ENCODE results near the gene MEGF6.

The MEGF6 gene

GRCh38 chr1:3511856-3512255, 99.5 kb downstream of the MEGF6 start:
- Histone ChIP-seq H3K9me3 (no peaks in the 10 kb centered on the region), H3K27ac (no peak overlapping the region)
- TF ChIP-seq Cebpa-rat (IDR thresholded peaks at IDR 0.05) = no peak

GRCh38 chr1:3511306-3511705, 100.0 kb downstream of the MEGF6 start:
- Histone ChIP-seq H3K4me3 (no peak overlapping the region), H4K20me1 (peaks cover 80% of the 10 kb centered on the region), H3K27ac (no peak overlapping the region), H3K36me3 (peaks cover 44% of the 10 kb centered on the region), H3K9me3 (no peaks in the 10 kb centered on the region), H3K4me1 (peaks cover 67% of the 10 kb centered on the region), H3K9ac (no peak overlapping the region), H3K27me3 (no peaks in the 10 kb centered on the region), H3K4me2 (peak overlapping the region; percentile 41; the same call in 1 of the 2 replicates)
- no peak for TF ChIP-seq Cebpa-rat (IDR thresholded peaks at IDR 0.05)

More at GRCh38 chr1:3511856-3512255, 99.5 kb downstream of the MEGF6 start:
- Histone ChIP-seq H3K4me3 (no peak overlapping the region), H4K20me1 (peaks cover 80% of the 10 kb centered on the region), H3K4me1 (peaks cover 72% of the 10 kb centered on the region), H3K27me3 (no peaks in the 10 kb centered on the region), H3K9ac (no peak overlapping the region), H3K36me3 (peaks cover 39% of the 10 kb centered on the region), H3K4me2 (no peak overlapping the region)

- Histone ChIP-seq H3K4me3 (no peak overlapping the region), H3K36me3 (peaks cover 44% of the 10 kb centered on the region), H4K20me1 (peaks cover 80% of the 10 kb centered on the region), H3K4me2 (peak overlapping the region; percentile 41), H3K9ac (no peak overlapping the region), H3K9me3 (no peaks in the 10 kb centered on the region), H3K27me3 (no peaks in the 10 kb centered on the region), H3K4me1 (peaks cover 63% of the 10 kb centered on the region), H3K27ac (no peak overlapping the region)
- TF ChIP-seq Cebpa-rat (IDR thresholded peaks at IDR 0.05) = no peak
Measured at GRCh38 chr1:3510956-3511250, 100.4 kb downstream of the MEGF6 start.

GRCh38 chr1:3510136-3510955, 101.0 kb downstream of the MEGF6 start:
- no peaks in the 10 kb centered on the region for H3K9me3 ChIP-seq
- H3K27me3 ChIP-seq = no peaks in the 10 kb centered on the region
- no peak overlapping the region for H3K27ac ChIP-seq
- H3K4me2 ChIP-seq = peak overlapping the region; percentile 41
- peaks cover 57% of the 10 kb centered on the region for H3K4me1 ChIP-seq
- no peak overlapping the region for H3K9ac ChIP-seq
- H4K20me1 ChIP-seq = peaks cover 80% of the 10 kb centered on the region
- TF ChIP-seq Cebpa-rat (IDR thresholded peaks at IDR 0.05) = no peak
- no peak overlapping the region for H3K4me3 ChIP-seq
- H3K36me3 ChIP-seq = peaks cover 44% of the 10 kb centered on the region

GRCh38 chr1:3509721-3510120, 101.6 kb downstream of the MEGF6 start:
- Histone ChIP-seq H3K4me1 (peaks cover 51% of the 10 kb centered on the region), H3K4me3 (no peak overlapping the region), H3K4me2 (0 out of 2 replicates have a peak overlapping the region, but pooled peaks have one; percentile 41), H3K9ac (no peak overlapping the region), H4K20me1 (peaks cover 80% of the 10 kb centered on the region), H3K36me3 (peaks cover 44% of the 10 kb centered on the region), H3K9me3 (no peaks in the 10 kb centered on the region), H3K27me3 (no peaks in the 10 kb centered on the region), H3K27ac (no peak overlapping the region)
- TF ChIP-seq Cebpa-rat (IDR thresholded peaks at IDR 0.05) = no peak

DNA sequence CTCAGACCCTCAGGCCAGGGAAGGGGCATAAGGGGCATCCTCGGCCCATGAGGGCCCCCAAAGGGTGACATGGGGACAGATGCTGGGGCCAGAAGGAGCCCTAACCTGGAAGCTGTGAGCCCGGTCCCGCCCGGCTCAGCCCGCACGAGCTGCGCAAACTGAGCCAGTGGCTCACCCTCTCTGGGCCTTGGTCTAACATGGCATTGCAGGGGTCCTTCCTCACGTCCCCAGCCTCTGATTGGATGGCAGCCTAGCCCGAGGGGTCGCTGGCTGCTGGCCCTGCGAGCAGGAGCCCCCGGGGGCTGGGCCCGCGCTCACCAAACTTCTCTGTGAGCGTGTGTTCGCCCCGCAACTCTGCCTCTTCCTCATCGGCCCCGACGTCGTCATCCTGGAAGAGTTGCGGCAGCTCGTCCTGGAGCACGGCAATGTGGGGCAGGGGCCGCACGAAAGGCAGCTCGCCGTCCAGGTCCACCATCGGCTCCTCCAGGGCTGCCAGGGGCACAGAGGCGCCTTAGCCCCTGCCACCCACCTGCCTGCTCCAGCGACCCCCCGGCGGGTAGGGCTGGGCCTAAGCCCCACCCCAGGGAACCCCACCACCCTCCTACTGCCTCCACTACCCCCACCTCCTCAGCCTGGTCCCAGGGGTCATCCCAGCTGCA, 102.4 kb downstream of the MEGF6 start:
- no peak for TF ChIP-seq Cebpa-rat (IDR thresholded peaks at IDR 0.05)
- Histone ChIP-seq H3K4me2 (no peak overlapping the region), H4K20me1 (peaks cover 83% of the 10 kb centered on the region), H3K9ac (no peak overlapping the region), H3K27me3 (no peaks in the 10 kb centered on the region), H3K27ac (no peak overlapping the region), H3K4me3 (no peak overlapping the region), H3K9me3 (no peaks in the 10 kb centered on the region), H3K36me3 (peaks cover 51% of the 10 kb centered on the region), H3K4me1 (peaks cover 43% of the 10 kb centered on the region)

GRCh38 chr1:3507636-3508275, 103.6 kb downstream of the MEGF6 start:
- H3K4me3 ChIP-seq = no peak overlapping the region
- peaks cover 93% of the 10 kb centered on the region for H4K20me1 ChIP-seq
- no peak for TF ChIP-seq Cebpa-rat (IDR thresholded peaks at IDR 0.05)
- no peak overlapping the region for H3K4me2 ChIP-seq
- H3K4me1 ChIP-seq = peaks cover 37% of the 10 kb centered on the region
- H3K9me3 ChIP-seq = no peaks in the 10 kb centered on the region
- peaks cover 47% of the 10 kb centered on the region for H3K36me3 ChIP-seq
- H3K27ac ChIP-seq = no peak overlapping the region
- H3K9ac ChIP-seq = no peak overlapping the region
- H3K27me3 ChIP-seq = no peaks in the 10 kb centered on the region

GRCh38 chr1:3506943-3507342, 104.4 kb downstream of the MEGF6 start:
- H3K27ac ChIP-seq = no peak overlapping the region
- H3K9ac ChIP-seq = no peak overlapping the region
- H3K36me3 ChIP-seq = peaks cover 40% of the 10 kb centered on the region; the same call in 1 of the 2 replicates
- no peak overlapping the region for H3K4me3 ChIP-seq
- TF ChIP-seq Cebpa-rat (IDR thresholded peaks at IDR 0.05) = no peak
- H3K4me1 ChIP-seq = peaks cover 36% of the 10 kb centered on the region
- no peaks in the 10 kb centered on the region for H3K27me3 ChIP-seq
- H4K20me1 ChIP-seq = peaks cover 97% of the 10 kb centered on the region
- H3K4me2 ChIP-seq = no peak overlapping the region
- no peaks in the 10 kb centered on the region for H3K9me3 ChIP-seq

- Histone ChIP-seq H3K27me3 (no peaks in the 10 kb centered on the region), H3K4me2 (no peak overlapping the region), H4K20me1 (peaks cover 97% of the 10 kb centered on the region), H3K27ac (no peak overlapping the region), H3K9ac (no peak overlapping the region), H3K4me1 (peaks cover 36% of the 10 kb centered on the region), H3K4me3 (no peak overlapping the region), H3K36me3 (peaks cover 35% of the 10 kb centered on the region; the same call in 1 of the 2 replicates), H3K9me3 (no peaks in the 10 kb centered on the region)
- TF ChIP-seq Cebpa-rat (IDR thresholded peaks at IDR 0.05) = no peak
Measured at GRCh38 chr1:3506041-3506440, 105.3 kb downstream of the MEGF6 start.

DNA sequence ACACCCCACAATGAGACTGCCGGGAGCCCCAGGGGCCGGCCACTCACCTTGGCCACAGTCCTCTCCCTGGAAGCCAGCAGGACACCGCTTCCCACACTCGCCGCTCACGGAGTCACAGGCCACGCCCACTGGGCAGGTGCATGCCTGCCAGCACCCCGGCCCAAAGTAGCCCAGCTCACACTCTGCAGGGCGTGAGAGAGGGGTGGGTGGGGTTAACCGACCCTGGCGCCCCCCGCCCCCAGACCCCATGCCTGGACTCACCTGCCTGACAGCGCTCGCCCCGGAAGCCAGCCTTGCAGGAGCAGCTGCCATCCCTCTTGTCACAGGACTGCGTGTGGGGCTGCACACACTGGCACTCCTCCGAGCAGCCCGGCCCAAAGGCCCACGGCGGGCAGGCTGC, 106.1 kb downstream of the MEGF6 start:
- peaks cover 97% of the 10 kb centered on the region for H4K20me1 ChIP-seq
- no peak overlapping the region for H3K4me3 ChIP-seq
- H3K27ac ChIP-seq = no peak overlapping the region
- no peaks in the 10 kb centered on the region for H3K9me3 ChIP-seq
- no peak overlapping the region for H3K4me2 ChIP-seq
- no peak for TF ChIP-seq Cebpa-rat (IDR thresholded peaks at IDR 0.05)
- no peaks in the 10 kb centered on the region for H3K27me3 ChIP-seq
- H3K4me1 ChIP-seq = peaks cover 36% of the 10 kb centered on the region
- peaks cover 41% of the 10 kb centered on the region for H3K36me3 ChIP-seq
- no peak overlapping the region for H3K9ac ChIP-seq
